MG63 (cell line): Measurements from ENCODE around the gene C11orf24. TPM values are rescaled to one million over a fixed set of nuclear protein-coding genes. Genes with fewer than 3 reads are reported as not detected.

Experiments used
- DNase-seq: peaks from one replicate; pipeline ENCODE4 v3.0.0-alpha.2; 2020
- H3K27me3 ChIP-seq: fragments of 250-450 bp; sonication (Bioruptor Pico); 2 replicates; pipeline ENCODE4 v1.5.1; 2020; ENCODE audit warnings: mild to moderate bottlenecking, moderate library complexity
- H3K36me3 ChIP-seq: fragments of 250-450 bp; sonication (Bioruptor Pico); 2 replicates; pipeline ENCODE4 v1.5.1; 2020; ENCODE audit warnings: mild to moderate bottlenecking, moderate library complexity
- H3K4me3 ChIP-seq: fragments of 250-450 bp; sonication (Bioruptor Pico); 2 replicates; pipeline ENCODE4 v1.5.1; 2020; ENCODE audit warnings: mild to moderate bottlenecking, moderate library complexity
- H3K9me3 ChIP-seq: fragments of 250-450 bp; sonication (Bioruptor Pico); 2 replicates; pipeline ENCODE4 v1.5.1; 2020; ENCODE audit warnings: mild to moderate bottlenecking, moderate library complexity
- total RNA-seq: library from RNA; depleted of rRNA; stranded (reverse); fragments of >200 nt; shearing (Covaris generic); gene quantifications from 2 replicates; pipeline ENCODE4 v1.2.3, GENCODE V29; 2014; ENCODE audit warnings: low replicate concordance; rRNA removed

C11orf24 gene
- total RNA-seq: 26.3 and 30.3 TPM in 2 replicates

DNA sequence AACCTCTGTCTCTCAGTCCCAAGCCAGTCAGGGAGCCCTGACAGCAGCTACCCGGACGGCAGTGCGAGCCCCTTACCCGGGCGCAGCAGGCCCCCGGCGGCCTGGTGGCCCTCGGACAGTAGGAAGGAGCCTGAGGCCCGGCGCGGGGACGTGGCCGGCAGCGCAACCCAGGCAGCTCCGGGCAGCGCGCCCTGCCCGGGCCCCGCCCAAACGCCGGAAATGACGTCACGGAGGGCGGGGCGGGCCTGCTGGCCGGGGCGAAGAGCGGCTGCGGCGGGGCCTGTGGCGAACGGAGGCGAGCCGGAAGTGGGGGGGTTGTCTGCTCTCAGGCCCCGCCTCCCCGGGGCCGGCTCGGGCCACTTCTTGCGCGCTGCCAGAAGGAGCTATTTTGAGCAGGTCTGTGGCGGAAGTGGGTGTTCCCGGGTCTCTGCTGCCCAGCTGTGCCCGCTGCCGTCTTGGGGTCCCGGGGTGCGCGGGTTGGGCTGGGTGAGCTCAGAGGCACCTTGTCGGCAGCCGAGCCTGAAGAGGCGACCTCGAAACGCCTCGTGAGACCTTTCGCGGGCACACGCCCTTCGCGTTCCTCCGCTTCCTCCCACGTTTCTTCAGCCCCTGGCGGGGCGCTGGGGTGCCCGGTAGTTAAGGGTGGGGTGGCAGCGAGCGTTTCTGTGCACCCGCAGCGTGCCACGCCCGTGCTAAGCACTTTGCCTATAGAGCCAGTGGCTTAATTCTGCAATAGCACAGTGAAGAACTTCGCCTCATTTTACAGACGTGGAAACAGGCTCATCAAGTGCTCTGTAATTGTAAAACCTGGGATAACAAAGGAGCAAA lies at the start of gene C11orf24:
TSS of gene C11orf24 (minus strand) at position 193 of the 828 bp plus-strand sequence. CDS start 8,206 bp downstream, outside the sequence.
- peaks cover 19% of the 10 kb centered on the region for H3K36me3 ChIP-seq
- peak within 1 kb of the TSS; percentile 88 for H3K4me3 ChIP-seq
- no peaks in the 10 kb centered on the region for H3K9me3 ChIP-seq
- DNase-seq: peak; percentile 92
- H3K27me3 ChIP-seq: no peaks in the 10 kb centered on the region

DNA sequence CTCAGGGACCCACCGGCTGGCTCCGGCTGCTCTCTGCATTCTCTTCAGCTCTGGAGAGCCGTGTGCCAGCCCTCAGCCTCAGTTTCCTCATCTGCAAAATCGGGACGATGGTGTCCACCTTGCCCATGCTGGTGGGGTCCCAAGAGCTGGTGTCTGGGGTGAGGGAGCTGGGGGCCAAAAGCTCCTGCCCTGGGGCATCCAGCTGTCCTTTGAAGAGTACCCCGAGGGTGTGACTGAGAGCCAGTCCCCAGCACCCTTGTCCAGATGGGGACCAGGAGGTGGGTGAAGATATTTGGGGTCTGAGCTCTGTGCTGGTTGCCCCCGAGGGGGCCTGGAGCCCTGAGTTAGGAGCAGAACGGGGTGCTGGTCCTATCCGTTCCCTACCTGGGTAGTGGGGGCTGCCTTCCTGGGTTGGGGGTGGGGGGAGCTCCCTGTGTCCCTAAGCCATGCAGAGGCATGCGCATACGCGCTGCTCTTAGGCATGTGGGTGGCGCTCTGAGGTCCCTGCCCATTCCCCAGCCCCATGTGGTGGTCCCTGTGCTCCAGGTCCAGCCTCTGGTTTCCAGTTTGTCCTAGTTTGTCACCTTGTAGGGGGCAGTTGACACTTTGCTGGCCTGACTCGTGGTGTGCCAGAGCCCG lies 45.5 kb upstream of the C11orf24 start:
- H3K4me3 ChIP-seq: no peak overlapping the region
- no peaks in the 10 kb centered on the region for H3K36me3 ChIP-seq
- H3K9me3 ChIP-seq: no peaks in the 10 kb centered on the region
- DNase-seq: no peak
- no peaks in the 10 kb centered on the region for H3K27me3 ChIP-seq

DNA sequence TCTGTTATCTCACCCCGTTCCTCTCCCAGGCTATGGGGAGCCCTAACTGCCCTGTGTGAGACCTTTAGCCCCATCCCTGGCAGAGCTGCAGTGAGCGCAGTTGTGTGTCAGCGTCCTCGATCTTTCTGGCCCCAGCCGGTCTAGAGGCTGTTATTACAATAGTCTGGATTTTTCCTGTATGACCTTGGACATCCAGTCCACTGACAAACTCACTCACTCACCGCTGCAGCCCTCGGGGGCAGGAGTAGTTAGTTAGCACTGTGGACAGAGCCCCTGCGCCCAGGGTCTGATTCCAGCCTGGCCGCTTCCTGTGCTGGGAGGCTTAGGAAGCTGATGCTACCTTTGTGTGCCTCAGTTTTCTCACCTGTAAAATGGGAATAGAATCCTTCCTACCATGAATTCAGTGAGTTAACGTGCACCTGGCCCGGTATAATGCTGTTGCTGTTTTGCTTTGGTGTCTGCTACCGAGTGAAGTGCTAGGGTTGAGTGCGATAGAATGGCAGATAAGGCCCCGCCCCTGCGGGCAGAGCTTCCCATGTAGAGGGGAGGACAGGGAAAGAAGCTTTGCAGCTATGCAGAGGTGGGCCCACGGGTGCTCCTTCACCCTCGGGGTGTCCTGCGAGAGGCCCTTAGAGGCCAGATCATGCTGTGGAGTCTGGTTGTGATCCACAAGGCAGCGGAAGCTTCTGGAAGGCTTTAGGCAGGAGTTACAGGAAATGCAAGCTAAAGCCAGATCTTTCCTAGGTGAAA lies 43.6 kb upstream of the C11orf24 start:
- no peaks in the 10 kb centered on the region for H3K36me3 ChIP-seq
- H3K4me3 ChIP-seq: peak overlapping the region; percentile 71
- H3K27me3 ChIP-seq: no peaks in the 10 kb centered on the region
- DNase-seq: peak; percentile 26
- no peaks in the 10 kb centered on the region for H3K9me3 ChIP-seq

DNA sequence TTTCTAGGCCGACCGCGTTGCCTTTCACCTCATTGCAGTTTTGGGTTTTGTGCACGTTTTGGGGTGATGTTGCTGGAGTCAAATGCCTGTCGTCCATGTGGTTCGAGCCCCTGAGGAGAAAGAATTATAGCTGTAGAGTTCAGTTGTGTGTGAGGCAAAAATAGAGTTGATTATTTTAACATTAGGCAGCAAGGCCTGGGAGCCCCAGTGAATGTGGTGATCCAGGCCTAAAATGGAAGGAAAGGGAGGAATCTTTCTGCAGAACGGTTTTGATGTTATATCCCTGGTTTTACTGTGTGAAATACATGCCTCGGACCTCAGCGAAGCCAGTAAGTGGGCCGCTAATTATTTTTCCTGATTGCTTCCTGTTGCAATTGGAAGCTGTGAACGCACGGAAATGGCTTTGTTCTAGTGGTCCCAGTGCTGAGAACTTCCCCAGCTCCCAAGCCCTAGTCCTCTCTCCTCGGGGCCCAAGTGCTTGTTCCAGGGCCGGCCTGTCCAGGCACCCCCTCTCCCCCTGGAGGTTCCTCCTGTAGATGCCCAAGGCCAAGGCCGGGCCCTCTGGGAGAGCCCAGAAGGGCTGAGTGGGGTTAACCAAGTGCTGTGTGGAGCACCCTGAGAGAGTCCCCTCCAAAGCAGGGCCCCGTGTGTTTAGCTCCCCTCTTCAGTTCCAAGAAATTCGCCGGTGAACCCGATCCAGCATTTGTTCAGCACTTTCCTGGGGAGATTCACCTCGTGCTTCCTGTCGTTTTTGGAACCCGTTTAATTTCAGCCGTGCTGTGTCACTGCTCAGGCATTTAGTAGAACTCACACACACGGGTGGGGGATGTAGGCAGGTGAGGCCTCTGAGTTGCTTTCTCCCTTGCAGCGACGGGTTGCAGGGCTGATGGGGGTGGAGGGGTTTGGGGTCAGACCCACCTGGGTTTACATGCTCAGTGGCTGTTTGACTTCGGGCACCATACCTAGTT lies 42.7 kb upstream of the C11orf24 start:
- H3K36me3 ChIP-seq: no peaks in the 10 kb centered on the region
- H3K4me3 ChIP-seq: peak overlapping the region; percentile 71
- no peaks in the 10 kb centered on the region for H3K27me3 ChIP-seq
- no peaks in the 10 kb centered on the region for H3K9me3 ChIP-seq
- DNase-seq: peak; percentile 47

DNA sequence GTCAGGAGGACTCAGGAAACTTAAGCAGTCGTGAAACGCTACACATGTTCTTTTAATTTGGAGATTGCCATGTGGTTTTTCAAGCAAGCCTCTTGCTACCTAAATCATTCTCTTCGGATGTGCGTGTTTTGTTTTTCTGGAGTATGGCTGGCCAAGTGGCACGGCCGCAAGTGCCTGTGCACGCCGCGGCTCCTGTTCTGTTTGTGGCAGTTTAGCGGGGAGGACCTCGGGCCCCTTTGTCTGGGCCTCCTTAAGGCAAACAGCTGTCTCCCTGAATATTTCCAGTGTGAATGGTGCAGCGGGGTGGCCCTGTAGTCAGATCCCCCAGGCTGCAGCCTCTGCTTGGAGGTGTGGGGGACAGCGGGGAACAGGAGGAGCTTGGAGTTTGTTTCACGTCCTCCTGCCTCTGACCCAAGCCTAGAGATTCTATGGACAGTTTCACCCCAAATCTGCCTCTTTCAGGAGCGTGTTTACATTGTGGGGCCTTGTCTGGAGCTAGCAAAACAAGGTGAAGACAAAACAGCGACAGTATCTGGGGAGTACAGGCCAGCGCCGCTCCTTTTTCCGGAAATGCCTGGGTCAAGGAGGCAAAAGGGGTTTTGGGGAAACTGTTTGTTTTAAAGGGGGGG lies 41.9 kb upstream of the C11orf24 start:
- Histone ChIP-seq H3K9me3 (no peaks in the 10 kb centered on the region), H3K4me3 (peak overlapping the region; percentile 71), H3K27me3 (no peaks in the 10 kb centered on the region), H3K36me3 (no peaks in the 10 kb centered on the region)
- DNase-seq: peak; percentile 24

DNA sequence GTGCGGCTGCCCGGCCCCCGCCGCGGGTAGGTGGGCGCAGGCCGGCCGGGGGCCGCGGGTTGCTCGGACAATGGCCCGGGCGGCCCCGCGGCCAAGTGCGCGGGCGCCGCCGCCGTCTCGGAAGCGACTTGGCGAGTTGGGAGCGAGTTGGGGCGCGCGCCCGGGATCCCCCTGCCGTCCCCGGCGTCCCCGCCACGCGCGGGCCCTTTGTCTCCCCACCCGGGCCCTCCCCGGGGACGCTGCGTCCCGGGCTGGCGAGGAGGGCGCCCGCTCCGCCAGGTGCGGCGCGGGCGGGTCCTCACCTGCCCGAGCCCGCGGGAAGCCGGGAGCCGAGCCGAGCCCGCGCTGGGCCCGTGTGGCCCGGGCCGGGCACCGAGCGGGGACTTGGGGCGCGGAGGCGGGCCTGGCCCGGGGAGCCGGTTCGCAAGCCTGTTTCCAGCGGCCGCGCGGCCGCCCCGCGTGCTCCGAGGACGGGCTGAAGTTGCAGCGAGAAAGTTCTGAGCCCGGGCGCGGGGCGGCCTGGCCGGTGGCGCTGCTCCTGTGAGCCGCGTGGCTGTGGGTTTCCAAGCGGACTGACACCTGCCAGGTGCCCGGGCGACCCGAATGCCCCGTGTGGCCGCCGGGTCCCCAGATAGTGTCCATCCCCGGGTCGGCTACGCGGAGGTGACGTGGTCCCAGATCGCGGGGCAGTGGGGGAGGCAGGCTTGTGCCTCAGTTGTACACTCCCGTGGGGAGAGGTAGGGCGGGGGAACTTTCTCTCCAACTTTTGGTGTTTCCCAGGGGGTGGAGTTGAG lies 41.2 kb upstream of the C11orf24 start:
- Histone ChIP-seq H3K27me3 (no peaks in the 10 kb centered on the region), H3K4me3 (peak overlapping the region; percentile 71), H3K9me3 (no peaks in the 10 kb centered on the region), H3K36me3 (no peaks in the 10 kb centered on the region)
- DNase-seq: peak; percentile 32

DNA sequence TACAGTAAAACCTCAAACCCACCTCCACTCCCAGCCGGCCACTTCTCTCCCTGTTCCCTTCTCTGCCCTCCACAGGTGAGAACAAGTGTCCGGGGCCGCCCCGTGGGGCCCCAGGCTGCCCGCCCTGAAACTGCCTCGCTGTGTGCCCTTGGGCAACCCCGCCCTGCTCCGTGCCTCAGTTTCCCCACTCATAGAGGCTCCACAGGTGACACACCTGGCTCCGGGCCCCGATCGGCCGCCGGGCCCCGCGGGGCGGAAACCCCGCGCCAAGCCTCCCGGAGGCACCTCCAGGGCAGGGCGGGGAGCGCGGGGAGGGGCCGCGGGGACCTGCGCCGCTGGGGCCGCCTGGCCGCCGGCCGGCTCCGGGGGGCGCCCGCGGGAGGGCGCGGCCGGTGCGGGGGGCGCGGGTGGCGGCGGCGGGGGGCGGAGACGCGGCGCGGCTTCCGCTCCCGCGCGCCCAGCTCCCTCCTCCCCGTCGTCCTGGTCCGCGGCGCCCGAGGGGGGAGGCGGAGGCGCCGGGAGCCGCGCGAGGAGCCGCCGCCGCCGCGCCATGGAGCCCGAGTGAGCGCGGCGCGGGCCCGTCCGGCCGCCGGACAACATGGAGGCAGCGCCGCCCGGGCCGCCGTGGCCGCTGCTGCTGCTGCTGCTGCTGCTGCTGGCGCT lies 40.5 kb upstream of the C11orf24 start, which contains the start of gene LRP5:
TSS of gene LRP5 (plus strand) at position 475 of the 663 bp plus-strand sequence. CDS start at position 599, 124 bp downstream.
- Histone ChIP-seq H3K27me3 (no peaks in the 10 kb centered on the region), H3K4me3 (peak within 1 kb of the TSS; percentile 71), H3K9me3 (no peaks in the 10 kb centered on the region), H3K36me3 (no peaks in the 10 kb centered on the region)
- peak; percentile 44 for DNase-seq

DNA sequence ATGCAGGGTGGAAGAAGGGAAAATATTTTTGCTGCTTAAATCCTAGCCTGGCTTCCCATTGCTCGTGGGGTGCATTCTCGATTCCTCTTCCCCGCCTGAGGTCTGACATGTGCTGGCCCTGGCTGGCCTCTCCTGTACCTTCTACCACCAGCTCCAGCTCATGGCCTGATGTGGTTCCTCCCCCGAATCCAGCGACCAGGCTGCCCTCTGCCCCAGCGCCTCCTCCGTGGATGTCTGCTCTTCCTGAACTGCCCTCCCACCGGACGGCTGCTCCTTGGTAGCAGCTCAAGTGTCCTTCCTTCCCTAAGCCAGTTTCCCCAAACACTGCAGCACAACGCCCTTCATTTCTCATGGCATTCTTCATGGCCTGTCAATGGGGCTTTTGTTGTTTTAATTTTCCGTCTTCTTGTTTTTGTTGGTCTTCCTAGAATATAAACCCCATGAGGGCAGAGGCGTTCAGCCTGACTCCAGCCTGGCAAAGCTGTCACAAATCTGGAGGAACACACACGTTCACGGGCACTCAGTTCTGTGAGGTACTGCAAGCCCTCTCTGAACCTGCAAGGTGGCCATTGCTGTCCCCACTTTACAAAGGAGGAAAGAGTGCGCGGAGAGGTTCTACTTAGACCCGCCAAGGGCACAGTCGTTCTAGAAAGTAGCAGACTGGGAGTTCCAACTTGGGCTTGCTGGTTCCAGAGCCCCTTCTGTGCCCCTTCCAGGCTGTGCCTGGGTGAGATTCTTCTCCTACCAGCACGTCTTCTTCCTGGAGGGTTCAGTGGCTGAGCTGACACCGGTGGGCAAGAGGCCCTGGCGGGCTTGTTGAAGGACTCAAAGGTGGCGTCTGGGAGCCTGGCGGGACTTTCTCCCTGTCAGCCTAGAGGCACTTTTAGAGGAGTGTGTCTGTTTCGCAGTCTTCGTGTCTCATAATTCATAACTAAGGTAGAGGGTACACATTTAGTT lies 39.7 kb upstream of the C11orf24 start:
- H3K4me3 ChIP-seq: no peak overlapping the region; the same call in 1 of the 2 replicates
- no peaks in the 10 kb centered on the region for H3K9me3 ChIP-seq
- DNase-seq: no peak
- no peaks in the 10 kb centered on the region for H3K36me3 ChIP-seq
- no peaks in the 10 kb centered on the region for H3K27me3 ChIP-seq

DNA sequence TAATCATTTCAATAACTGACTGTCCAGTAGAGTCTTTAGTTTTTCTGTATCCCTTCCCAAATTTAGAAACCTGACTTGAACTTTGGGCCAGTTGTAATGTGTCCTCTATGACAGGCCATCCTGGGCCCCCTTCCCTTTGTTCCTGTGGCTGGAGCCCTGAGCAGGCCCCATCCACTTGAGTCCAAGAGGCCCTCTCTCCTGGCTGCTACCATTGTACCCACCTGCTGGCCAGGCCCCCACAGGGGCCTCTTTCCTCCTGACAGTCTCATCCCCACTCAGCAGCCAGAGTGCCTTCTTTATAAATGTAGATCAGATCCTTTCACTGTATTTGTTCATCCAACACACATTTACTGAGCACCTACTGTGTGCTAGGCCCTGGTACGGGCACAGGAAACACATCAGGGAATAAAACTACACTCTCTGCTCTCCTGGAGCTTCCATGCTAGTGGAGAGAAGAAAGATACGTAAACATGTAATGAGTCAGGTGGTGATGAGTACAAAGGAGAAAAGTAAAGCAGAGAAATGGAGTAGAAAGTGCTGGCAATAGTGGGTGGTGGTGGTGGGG lies 37.9 kb upstream of the C11orf24 start:
- no peaks in the 10 kb centered on the region for H3K9me3 ChIP-seq
- H3K36me3 ChIP-seq: no peaks in the 10 kb centered on the region
- DNase-seq: no peak
- H3K4me3 ChIP-seq: no peak overlapping the region
- no peaks in the 10 kb centered on the region for H3K27me3 ChIP-seq

DNA sequence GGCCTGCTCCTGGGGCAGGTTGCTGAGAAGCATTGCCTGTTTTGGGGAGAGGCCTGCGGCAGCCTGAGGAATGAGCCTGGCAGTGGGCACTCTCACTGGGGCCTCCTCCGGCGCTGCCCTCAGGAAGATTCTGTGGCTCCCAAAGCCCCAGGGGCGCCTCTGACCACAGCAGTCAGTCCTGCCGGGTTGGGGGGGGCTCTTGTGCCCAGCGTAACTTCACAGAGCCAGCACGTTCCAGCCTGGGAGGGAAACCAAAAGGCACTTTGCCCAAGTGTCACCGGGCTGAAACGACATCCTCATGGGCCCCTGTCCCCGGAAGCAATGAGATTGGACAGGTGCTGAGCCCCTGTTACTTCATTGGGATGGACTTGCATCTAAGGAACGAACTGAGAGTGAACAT lies 36.3 kb upstream of the C11orf24 start:
- DNase-seq: no peak
- Histone ChIP-seq H3K9me3 (no peaks in the 10 kb centered on the region), H3K27me3 (no peaks in the 10 kb centered on the region), H3K36me3 (no peaks in the 10 kb centered on the region), H3K4me3 (no peak overlapping the region)

DNA sequence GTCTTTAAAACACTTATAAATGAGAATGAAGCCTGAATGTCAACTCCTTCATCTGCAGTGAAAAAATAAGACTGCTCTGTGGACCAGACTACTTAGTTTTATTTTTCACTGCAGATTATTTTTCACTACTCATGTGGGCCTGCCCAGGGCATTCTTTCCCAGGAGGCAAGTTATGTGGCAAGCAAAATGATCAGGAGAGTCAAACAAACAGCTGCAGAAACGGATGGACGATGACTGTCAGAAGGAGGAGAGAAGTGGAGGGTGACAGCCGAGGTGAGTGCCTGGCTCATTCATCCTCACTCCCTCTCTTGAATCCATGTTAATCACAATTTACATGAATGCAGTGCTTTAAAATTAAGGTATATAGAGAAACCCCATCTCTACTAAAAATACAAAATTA lies 34.9 kb upstream of the C11orf24 start:
- no peaks in the 10 kb centered on the region for H3K27me3 ChIP-seq
- no peaks in the 10 kb centered on the region for H3K36me3 ChIP-seq
- H3K9me3 ChIP-seq: no peaks in the 10 kb centered on the region
- no peak for DNase-seq
- H3K4me3 ChIP-seq: no peak overlapping the region

DNA sequence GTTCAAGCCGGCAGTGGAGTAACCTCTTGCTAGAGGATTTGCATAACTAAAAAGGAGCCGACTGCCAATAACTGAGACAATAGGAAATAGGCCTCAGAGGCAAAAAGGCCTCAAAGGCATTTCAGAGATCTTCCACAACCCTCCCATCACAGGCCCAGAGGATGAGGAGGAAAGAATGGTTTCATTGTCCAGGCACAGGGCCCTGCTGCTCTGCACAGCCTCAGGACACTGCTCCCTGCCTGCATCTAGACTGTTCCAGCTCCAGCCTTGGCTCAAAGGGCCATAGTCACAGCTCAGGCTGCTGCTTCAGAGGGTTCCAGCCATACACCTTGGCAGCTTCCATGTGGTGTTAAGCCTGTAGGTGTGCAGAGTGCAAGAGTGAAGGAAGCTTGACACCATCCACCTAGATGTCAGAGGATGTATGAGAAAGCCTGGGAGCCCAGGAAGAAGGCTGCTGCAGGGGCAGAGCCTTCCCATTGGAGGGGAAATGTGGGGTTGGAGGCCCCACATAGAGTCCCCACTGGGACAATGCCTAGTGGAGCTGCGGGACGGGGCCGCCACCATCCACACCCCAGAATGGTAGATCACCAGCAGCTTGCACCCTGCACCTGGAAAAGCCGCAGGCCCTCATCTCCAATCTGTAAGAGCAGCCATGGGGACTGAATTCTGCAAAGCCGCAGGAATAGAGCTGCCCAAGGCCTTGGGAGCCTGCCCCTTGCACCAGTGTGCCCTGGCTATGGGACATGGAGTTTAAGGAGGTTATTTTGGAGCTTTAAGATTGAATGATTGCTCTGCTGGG lies 32.4 kb upstream of the C11orf24 start:
- Histone ChIP-seq H3K27me3 (no peaks in the 10 kb centered on the region), H3K4me3 (no peak overlapping the region), H3K9me3 (no peaks in the 10 kb centered on the region), H3K36me3 (no peaks in the 10 kb centered on the region)
- no peak for DNase-seq

DNA sequence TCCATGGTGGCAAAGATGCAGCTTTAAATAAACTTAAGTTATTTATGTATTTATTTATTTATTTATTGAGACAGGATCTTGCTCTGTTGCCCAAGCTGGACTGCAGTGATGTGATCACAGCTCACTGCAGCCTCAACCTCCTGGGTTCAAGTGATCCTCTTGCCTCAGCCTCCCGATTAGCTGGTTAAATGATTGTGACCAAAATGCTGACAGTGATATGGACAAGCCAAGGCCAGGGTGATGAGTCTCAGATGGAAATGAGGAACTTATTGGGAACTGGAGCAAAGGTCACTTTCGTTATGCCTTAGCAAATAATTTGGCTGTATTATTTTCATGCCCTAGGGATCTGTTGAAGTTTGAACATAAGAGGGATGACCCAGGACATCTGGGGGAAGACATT lies 31.3 kb upstream of the C11orf24 start:
- no peaks in the 10 kb centered on the region for H3K9me3 ChIP-seq
- H3K4me3 ChIP-seq: no peak overlapping the region
- no peak for DNase-seq
- H3K27me3 ChIP-seq: no peaks in the 10 kb centered on the region
- no peaks in the 10 kb centered on the region for H3K36me3 ChIP-seq
